ENCODE data around the gene ZNF385B.

DNA sequence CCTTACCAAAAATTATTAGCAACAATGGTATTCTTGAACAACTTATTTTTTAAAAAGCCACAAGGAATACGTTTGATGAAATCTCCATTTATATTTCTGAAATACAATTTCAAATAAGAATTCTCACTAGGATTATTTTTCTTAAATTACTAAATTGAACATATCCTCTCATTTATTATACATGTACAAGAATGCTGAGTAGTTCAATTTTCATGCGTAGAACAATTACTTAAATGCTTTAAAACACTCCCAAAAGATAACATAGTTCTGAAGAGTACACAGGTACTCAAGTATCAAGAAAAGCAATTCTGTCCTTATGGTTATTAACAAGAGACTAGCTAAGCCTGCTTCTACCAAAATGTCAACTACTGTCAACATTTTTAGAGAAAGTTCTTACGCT is 268.1 kb downstream of the ZNF385B start:
- TF ChIP-seq, protein P1, sequence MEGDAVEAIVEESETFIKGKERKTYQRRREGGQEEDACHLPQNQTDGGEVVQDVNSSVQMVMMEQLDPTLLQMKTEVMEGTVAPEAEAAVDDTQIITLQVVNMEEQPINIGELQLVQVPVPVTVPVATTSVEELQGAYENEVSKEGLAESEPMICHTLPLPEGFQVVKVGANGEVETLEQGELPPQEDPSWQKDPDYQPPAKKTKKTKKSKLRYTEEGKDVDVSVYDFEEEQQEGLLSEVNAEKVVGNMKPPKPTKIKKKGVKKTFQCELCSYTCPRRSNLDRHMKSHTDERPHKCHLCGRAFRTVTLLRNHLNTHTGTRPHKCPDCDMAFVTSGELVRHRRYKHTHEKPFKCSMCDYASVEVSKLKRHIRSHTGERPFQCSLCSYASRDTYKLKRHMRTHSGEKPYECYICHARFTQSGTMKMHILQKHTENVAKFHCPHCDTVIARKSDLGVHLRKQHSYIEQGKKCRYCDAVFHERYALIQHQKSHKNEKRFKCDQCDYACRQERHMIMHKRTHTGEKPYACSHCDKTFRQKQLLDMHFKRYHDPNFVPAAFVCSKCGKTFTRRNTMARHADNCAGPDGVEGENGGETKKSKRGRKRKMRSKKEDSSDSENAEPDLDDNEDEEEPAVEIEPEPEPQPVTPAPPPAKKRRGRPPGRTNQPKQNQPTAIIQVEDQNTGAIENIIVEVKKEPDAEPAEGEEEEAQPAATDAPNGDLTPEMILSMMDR (IDR thresholded peaks at IDR 0.05; ENCODE audit: insufficient read depth, low read length): no peak
- TF ChIP-seq POLR2AphosphoS5 (IDR thresholded peaks at IDR 0.05; ENCODE audit: low read depth) (no peak), SPI1 (IDR thresholded peaks at IDR 0.05; ENCODE audit: borderline replicate concordance, low read depth) (no peak)
